HepG2 (cell line): ENCODE measurements around the gene PMM2. TPM values are rescaled to one million over a fixed set of nuclear protein-coding genes. Genes with fewer than 3 reads are reported as not detected.

ENCODE experiments used
- KAT2B ChIP-seq: fragments of 150-350 bp; IDR thresholded peaks from 2 replicates; pipeline ENCODE4 v1.6.1; 2014; ENCODE audit warnings: low read depth, low read length, borderline replicate concordance
- KLF11 ChIP-seq: IDR thresholded peaks from 2 replicates; pipeline ENCODE4 v1.6.1; 2016; ENCODE audit warnings: missing compliant biosample characterization
- KMT2A ChIP-seq: sonication (generic); formaldehyde crosslinking; IDR thresholded peaks from 2 replicates; pipeline ENCODE4 v1.4.0; 2020; ENCODE audit warnings: missing genetic modification reagents
- NFKBIZ ChIP-seq: IDR thresholded peaks from 2 replicates; pipeline ENCODE4 v1.6.1; 2018; ENCODE audit warnings: missing genetic modification reagents, missing compliant biosample characterization
- RFX5 ChIP-seq: IDR thresholded peaks from 2 replicates; pipeline ENCODE4 v1.6.1; 2011; ENCODE audit warnings: low read depth, low read length, improper control_type of control experiment
- SALL2 ChIP-seq: sonication (generic); formaldehyde crosslinking; IDR thresholded peaks from 2 replicates; pipeline ENCODE4 v1.8.1; 2023; ENCODE audit warnings: mild to moderate bottlenecking, missing genetic modification reagents, inconsistent platforms
- ZBTB44 ChIP-seq: sonication (generic); formaldehyde crosslinking; IDR thresholded peaks from 2 replicates; pipeline ENCODE4 v1.4.0; 2020; ENCODE audit warnings: missing genetic modification reagents
- ZGPAT ChIP-seq: IDR thresholded peaks from 2 replicates; pipeline ENCODE4 v1.6.1; 2016; ENCODE audit warnings: mild to moderate bottlenecking
- ZHX2 ChIP-seq, 2 experiments: sonication (generic) in 1 of 2; formaldehyde crosslinking in 1 of 2; IDR thresholded peaks; 2 replicates each; pipeline versions ENCODE4 v1.6.1 to v1.9.0; 2014 to 2022; ENCODE audit warnings: antibody characterized with exemption in 1 of 2, borderline replicate concordance in 1 of 2, inconsistent platforms in 1 of 2, low read depth in 1 of 2, missing genetic modification reagents in 1 of 2
- ZNF225 ChIP-seq: sonication (generic); formaldehyde crosslinking; IDR thresholded peaks from 2 replicates; pipeline ENCODE4 v1.4.0; 2020; ENCODE audit warnings: mild to moderate bottlenecking, missing genetic modification reagents
- ZNF276 ChIP-seq: sonication (generic); formaldehyde crosslinking; IDR thresholded peaks from 2 replicates; pipeline ENCODE4 v1.4.0; 2020; ENCODE audit warnings: mild to moderate bottlenecking, low read depth, missing genetic modification reagents
- ZNF563 ChIP-seq: sonication (generic); formaldehyde crosslinking; IDR thresholded peaks from 2 replicates; pipeline ENCODE4 v1.8.0; 2022; ENCODE audit warnings: mild to moderate bottlenecking, moderate library complexity, missing genetic modification reagents
- ZNF580 ChIP-seq: IDR thresholded peaks from 2 replicates; pipeline ENCODE4 v1.6.1; 2016; ENCODE audit warnings: low read depth, borderline replicate concordance
- ZNF770 ChIP-seq: sonication (generic); formaldehyde crosslinking; IDR thresholded peaks from 2 replicates; pipeline ENCODE4 v1.5.0; 2020; ENCODE audit warnings: mild to moderate bottlenecking, missing genetic modification reagents
- polyA plus RNA-seq, 8 experiments: library from polyadenylated mRNA; depleted of rRNA in 3 of 8; stranded (reverse) in 7 of 8; unstranded in 1 of 8; fragments of >200 nt; fragmentation: Illumina TruSeq in 4 of 8; extraction: Trizol in 4 of 8; gene quantifications; 2 replicates each; pipeline versions ENCODE4 v1.2.1 to v1.2.3, GENCODE V29; 2011 to 2016; ENCODE audit warnings: low read depth in 4 of 8, missing spikeins in 1 of 8, mixed read lengths in 1 of 8; ENCODE audit not compliant: insufficient read depth in 1 of 8
- total RNA-seq, 5 experiments: library from RNA; depleted of rRNA; stranded (reverse); fragments of >200 nt; fragmentation: Illumina TruSeq; extraction: Trizol; gene quantifications; 2 replicates each; pipeline ENCODE4 v1.2.3, GENCODE V29; 2016; ENCODE audit warnings: low read depth in 1 of 5

Gene PMM2
- total and polyA plus RNA-seq, 2 of the 13 experiments (the other 11 are each of a cell fraction or from before 2014, with no cell fraction given) = 52.2 to 93.7 TPM

GRCh38 chr16:8850279-8850885 lies 52.7 kb downstream of the PMM2 start (continued):
- TF ChIP-seq NFKBIZ (peak; percentile 82), RFX5 (no peak), KAT2B (no peak), ZNF580 (CRISPR knock-in tag) (peak; percentile 97), ZHX2 (IDR thresholded peaks at IDR 0.05; ENCODE audit: low read depth) (no peak), ZHX2 (CRISPR knock-in tag; IDR thresholded peaks at IDR 0.05; ENCODE audit: borderline replicate concordance) (0 out of 2 replicates have a peak, but pooled peaks have one; percentile 52), ZNF225 (CRISPR knock-in tag) (0 out of 2 replicates have a peak, but pooled peaks have one; percentile 45), SALL2 (CRISPR knock-in tag) (peak; percentile 71; the same call in 1 of the 2 replicates), ZNF563 (CRISPR knock-in tag) (0 out of 2 replicates have a peak, but pooled peaks have one; percentile 31), KMT2A (CRISPR knock-in tag) (peak; percentile 79; the same call in 1 of the 2 replicates), ZGPAT (peak; percentile 92), KLF11 (CRISPR knock-in tag) (peak; percentile 76; the same call in 1 of the 2 replicates), ZBTB44 (CRISPR knock-in tag) (0 out of 2 replicates have a peak, but pooled peaks have one; percentile 52), ZNF770 (peak; percentile 67), ZNF276 (0 out of 2 replicates have a peak, but pooled peaks have one; percentile 58)
